ENCODE measurements around the gene APOL3.

DNA sequence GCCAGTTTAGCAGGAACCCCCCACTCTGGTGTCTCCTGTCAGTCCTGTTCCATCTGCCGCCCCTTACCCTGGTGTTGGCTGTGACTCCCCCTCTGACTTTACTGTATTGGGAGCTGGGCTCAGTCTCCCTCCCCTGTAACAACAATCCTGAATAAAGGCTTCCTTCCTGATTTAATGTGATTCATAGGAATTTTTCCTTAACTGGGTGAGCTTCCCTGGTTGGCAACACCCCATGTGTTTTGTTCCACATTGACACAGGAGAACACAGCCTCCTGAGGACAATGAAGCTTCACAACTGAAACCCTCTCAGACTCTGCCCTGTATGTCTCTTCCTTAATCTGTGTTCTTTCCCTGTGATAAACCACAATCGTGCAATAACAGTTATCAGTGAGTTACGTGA is 32.6 kb upstream of the APOL3 start:
- TF ChIP-seq, protein P1, sequence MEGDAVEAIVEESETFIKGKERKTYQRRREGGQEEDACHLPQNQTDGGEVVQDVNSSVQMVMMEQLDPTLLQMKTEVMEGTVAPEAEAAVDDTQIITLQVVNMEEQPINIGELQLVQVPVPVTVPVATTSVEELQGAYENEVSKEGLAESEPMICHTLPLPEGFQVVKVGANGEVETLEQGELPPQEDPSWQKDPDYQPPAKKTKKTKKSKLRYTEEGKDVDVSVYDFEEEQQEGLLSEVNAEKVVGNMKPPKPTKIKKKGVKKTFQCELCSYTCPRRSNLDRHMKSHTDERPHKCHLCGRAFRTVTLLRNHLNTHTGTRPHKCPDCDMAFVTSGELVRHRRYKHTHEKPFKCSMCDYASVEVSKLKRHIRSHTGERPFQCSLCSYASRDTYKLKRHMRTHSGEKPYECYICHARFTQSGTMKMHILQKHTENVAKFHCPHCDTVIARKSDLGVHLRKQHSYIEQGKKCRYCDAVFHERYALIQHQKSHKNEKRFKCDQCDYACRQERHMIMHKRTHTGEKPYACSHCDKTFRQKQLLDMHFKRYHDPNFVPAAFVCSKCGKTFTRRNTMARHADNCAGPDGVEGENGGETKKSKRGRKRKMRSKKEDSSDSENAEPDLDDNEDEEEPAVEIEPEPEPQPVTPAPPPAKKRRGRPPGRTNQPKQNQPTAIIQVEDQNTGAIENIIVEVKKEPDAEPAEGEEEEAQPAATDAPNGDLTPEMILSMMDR (IDR thresholded peaks at IDR 0.05), result no peak
- TF ChIP-seq POLR2A (IDR thresholded peaks at IDR 0.05), result no peak

All from adrenal gland (tissue), 5 donors.